A549 (cell line): Measurements from ENCODE around the gene PPM1M. TPM values are rescaled to one million over a fixed set of nuclear protein-coding genes. Genes with fewer than 3 reads are reported as not detected.

Experiments
- ATAC-seq, 2 experiments: fragments of 200-7000 bp in 1 of 2; fragments of >200 bp in 1 of 2; cut with Nextera tagmentation in 1 of 2; cut with Tn5 transposase in 1 of 2; 3 replicates each; pipeline versions ENCODE4 v1.8.0 to v1.9.1; 2018 to 2020; ENCODE audit warnings: mild to moderate bottlenecking in 1 of 2, moderate library complexity in 1 of 2
- CTCF ChIA-PET: fragments of 300-600 bp; sonication (Branson Sonifier 250); formaldehyde crosslinking; extraction: SDS; loops from one replicate; lab custom pipeline; 2021; ENCODE audit warnings: antibody characterized with exemption, inconsistent platforms; lab: Yijun Ruan, JAX
- POLR2A ChIA-PET: fragments of 350-600 bp; formaldehyde crosslinking; extraction: SDS; loops from one replicate; lab custom pipeline; 2021; ENCODE audit warnings: antibody characterized with exemption, inconsistent platforms; lab: Yijun Ruan, JAX
- DNase-seq, 2 experiments: peaks; one replicate each; pipeline versions ENCODE4 v3.0.0 to v3.0.0-alpha.2; 2011 to 2016; ENCODE audit warnings: low read depth in 1 of 2, low spot score in 1 of 2
- FAIRE-seq: peaks from 2 replicates; lab custom pipeline; 2011; peaks lifted over from hg19 to GRCh38; lab: Jason Lieb, UNC
- H3K27ac ChIP-seq, 2 experiments: fragments of >200 bp; sonication (Bioruptor Twin); formaldehyde crosslinking; 3 replicates each; pipeline ENCODE4 v1.5.1; 2016 to 2017
- H3K4me1 ChIP-seq: fragments of >200 bp; sonication (Bioruptor Twin); formaldehyde crosslinking; 3 replicates; pipeline ENCODE4 v1.6.1; 2016
- H3K4me2 ChIP-seq: fragments of >200 bp; sonication (Bioruptor Twin); formaldehyde crosslinking; 3 replicates; pipeline ENCODE4 v1.6.1; 2016
- H3K4me3 ChIP-seq: fragments of >200 bp; sonication (Bioruptor Twin); formaldehyde crosslinking; 3 replicates; pipeline ENCODE4 v1.5.1; 2016
- H3K9me3 ChIP-seq: fragments of >200 bp; sonication (Bioruptor Twin); formaldehyde crosslinking; 3 replicates; pipeline ENCODE4 v1.6.1; 2016
- CEBPB ChIP-seq, 2 experiments: fragments of >200 bp in 1 of 2; sonication (Bioruptor Twin) in 1 of 2; formaldehyde crosslinking in 1 of 2; IDR thresholded peaks; 2 replicates each; pipeline ENCODE4 v1.6.1; 2012 to 2016
- CHD4 ChIP-seq: fragments of 200-600 bp; sonication (generic); IDR thresholded peaks from 2 replicates; pipeline ENCODE4 v1.6.1; 2016; ENCODE audit warnings: antibody characterized with exemption, mild to moderate bottlenecking, borderline replicate concordance
- CTCF ChIP-seq: fragments of >200 bp; sonication (Bioruptor Twin); formaldehyde crosslinking; IDR thresholded peaks from 3 replicates; pipeline ENCODE4 v1.5.1; 2016
- EHMT2 ChIP-seq: fragments of 200-600 bp; sonication (generic); IDR thresholded peaks from 2 replicates; pipeline ENCODE4 v1.6.1; 2016; ENCODE audit warnings: antibody characterized with exemption, low read depth, mild to moderate bottlenecking, moderate library complexity
- ESRRA ChIP-seq: fragments of 150-350 bp; IDR thresholded peaks from 2 replicates; pipeline ENCODE4 v1.6.1; 2014; ENCODE audit warnings: mild to moderate bottlenecking, low read length, borderline replicate concordance
- FOSL2 ChIP-seq, 2 experiments: fragments of 450-650 bp in 1 of 2; fragments of >200 bp in 1 of 2; sonication (Bioruptor Twin) in 1 of 2; formaldehyde crosslinking; IDR thresholded peaks; 2 replicates each; pipeline versions ENCODE4 v1.5.0 to v1.6.1; 2016 to 2020; ENCODE audit warnings: mild to moderate bottlenecking in 1 of 2, moderate library complexity in 1 of 2
- HDAC2 ChIP-seq: fragments of 200-600 bp; sonication (generic); IDR thresholded peaks from 2 replicates; pipeline ENCODE4 v1.6.1; 2016
- HES2 ChIP-seq: fragments of >200 bp; sonication (Bioruptor Twin); formaldehyde crosslinking; IDR thresholded peaks from 2 replicates; pipeline ENCODE4 v1.6.1; 2016
- HOXA7 ChIP-seq: fragments of 250-450 bp; sonication (Bioruptor Pico); IDR thresholded peaks from 2 replicates; pipeline ENCODE4 v1.5.0; 2020; ENCODE audit warnings: mild to moderate bottlenecking, moderate library complexity
- HOXB13 ChIP-seq: fragments of 250-450 bp; sonication (Bioruptor Pico); IDR thresholded peaks from 2 replicates; pipeline ENCODE4 v1.5.0; 2020; ENCODE audit warnings: low read depth, mild to moderate bottlenecking, moderate library complexity
- HOXB5 ChIP-seq: fragments of 250-450 bp; sonication (Bioruptor Pico); IDR thresholded peaks from 2 replicates; pipeline ENCODE4 v1.5.0; 2020; ENCODE audit warnings: mild to moderate bottlenecking, moderate library complexity
- JUN ChIP-seq, 2 experiments: fragments of >200 bp; sonication (Bioruptor Twin); formaldehyde crosslinking; IDR thresholded peaks; 2 replicates in 1 of 2; 3 replicates in 1 of 2; pipeline ENCODE4 v1.6.1; 2016 to 2017
- MYC ChIP-seq: IDR thresholded peaks from 2 replicates; pipeline ENCODE4 v1.6.1; 2012; ENCODE audit warnings: mild to moderate bottlenecking, inconsistent platforms, low read length, improper control_type of control experiment, borderline replicate concordance
- NPAS2 ChIP-seq: fragments of 250-450 bp; sonication (Bioruptor Pico); IDR thresholded peaks from 2 replicates; pipeline ENCODE4 v1.8.0; 2022; ENCODE audit warnings: mild to moderate bottlenecking, moderate library complexity, borderline replicate concordance
- POLR2AphosphoS2 ChIP-seq: conservative IDR thresholded peaks from 2 replicates; pipeline ENCODE4 v1.6.1; 2012; ENCODE audit warnings: low read length, improper control_type of control experiment, inconsistent platforms
- RAD21 ChIP-seq, 2 experiments: fragments of >200 bp in 1 of 2; sonication (Bioruptor Twin) in 1 of 2; formaldehyde crosslinking in 1 of 2; IDR thresholded peaks in 1 of 2; conservative IDR thresholded peaks in 1 of 2; 2 replicates in 1 of 2; 3 replicates in 1 of 2; pipeline ENCODE4 v1.6.1; 2012 to 2018; ENCODE audit warnings: inconsistent platforms in 1 of 2
- SMC3 ChIP-seq: fragments of >200 bp; sonication (Bioruptor Twin); formaldehyde crosslinking; IDR thresholded peaks from 3 replicates; pipeline ENCODE4 v1.6.1; 2018; ENCODE audit warnings: inconsistent platforms
- WGBS: methylation state at CpG from one replicate; pipeline ENCODE4 v1.1.6; 2017; ENCODE audit errors: missing lambda C conversion rate; 5-methylcytosine and 5-hydroxymethylcytosine counted together
- polyA plus RNA-seq, 4 experiments: library from polyadenylated mRNA; depleted of rRNA in 3 of 4; stranded (reverse); fragments of >200 nt; fragmentation: RNase III in 1 of 4; extraction: RNeasy Plus Mini Kit Qiagen cat#74134 plus additional on column Dnase treatment in 1 of 4; gene quantifications; 2 replicates in 3 of 4; 3 replicates in 1 of 4; pipeline ENCODE4 v1.2.3, GENCODE V29; 2011 to 2017

Gene PPM1M
- polyA plus RNA-seq, 2 of the 4 experiments (the other 2 are of a cell fraction) = 5.9 to 6.3 TPM

DNA sequence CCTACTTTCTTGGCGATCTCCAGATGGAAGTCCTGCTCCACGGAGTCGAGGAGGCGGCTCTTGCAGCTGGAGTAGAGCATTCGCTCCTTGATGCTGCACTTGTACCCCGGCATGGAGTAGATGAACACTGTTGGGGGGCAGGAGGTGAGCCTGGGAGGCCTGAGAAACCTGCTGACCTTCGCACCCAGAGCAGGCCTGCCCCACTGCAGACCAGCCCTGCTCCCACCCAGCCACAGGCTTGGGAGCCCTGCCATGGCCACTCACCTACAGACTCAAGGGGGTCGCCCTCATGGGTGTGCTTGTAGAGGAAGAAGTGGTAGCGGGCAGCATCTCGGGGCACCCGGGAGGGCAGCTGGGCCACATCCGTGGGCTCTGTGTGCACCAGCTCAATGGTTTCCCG lies 15.9 kb upstream of the PPM1M start (continued):
- TF ChIP-seq FOSL2 (IDR thresholded peaks at IDR 0.05) = no peak
- TF ChIP-seq FOSL2 (CRISPR knock-in tag; IDR thresholded peaks at IDR 0.05) = no peak

DNA sequence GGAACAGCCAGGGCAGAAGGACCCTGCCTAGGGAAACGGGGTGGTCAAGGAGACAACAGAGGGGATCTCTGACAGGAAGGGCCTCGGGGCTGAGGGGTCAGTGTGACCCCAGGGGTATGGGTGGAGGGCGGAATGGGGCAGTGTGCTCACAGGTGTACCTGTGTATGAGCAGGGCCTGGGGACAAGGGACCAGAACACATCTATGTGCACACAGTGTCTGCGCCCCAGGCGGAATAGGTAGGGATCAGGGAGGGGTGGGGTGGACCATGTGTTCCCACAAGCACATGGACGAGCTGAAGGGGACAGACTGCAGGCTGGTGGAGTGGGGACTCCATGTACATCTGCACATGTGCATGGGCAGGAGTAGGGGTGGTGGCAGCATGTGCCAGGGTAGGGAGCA lies 15.1 kb upstream of the PPM1M start:
- FAIRE-seq (no peak), DNase-seq (no peak), ATAC-seq (no peak)
- Histone ChIP-seq H3K27ac (no peak overlapping the region), H3K4me3 (no peak overlapping the region), H3K4me2 (no peak overlapping the region), H3K4me1 (no peaks in the 10 kb centered on the region), H3K9me3 (no peaks in the 10 kb centered on the region)
- ChIA-PET CTCF (interaction anchor here (0.9 to 11.4 kb wide), 13 partner anchors 9 to 218 kb away, joined by 3 to 198 read pairs (median 9); partner anchors contain the start of genes PPM1M, TLR9 and WDR82), POLR2A (no interaction called here)
- TF ChIP-seq CHD4 (no peak), POLR2AphosphoS2 (no peak)
- 98% methylated on average over 6 of the region's 6 CpGs for WGBS

GRCh38 chr3:52230889-52231499 lies 14.6 kb upstream of the PPM1M start:
- Histone ChIP-seq H3K4me2 (no peak overlapping the region), H3K4me1 (no peaks in the 10 kb centered on the region; the same call in 2 of the 3 replicates), H3K27ac (no peak overlapping the region), H3K9me3 (no peaks in the 10 kb centered on the region), H3K4me3 (no peak overlapping the region)
- no peak for ATAC-seq
- DNase-seq = no peak
- CTCF ChIA-PET = interaction anchor here (0.5 to 11.4 kb wide), 30 partner anchors 9 to 219 kb away, joined by 3 to 198 read pairs (median 4); partner anchors contain the start of genes PPM1M, TLR9 and WDR82
- TF ChIP-seq JUN (IDR thresholded peaks at IDR 0.05) (no peak), POLR2AphosphoS2 (no peak), HOXB13 (CRISPR knock-in tag) (no peak), HOXB5 (CRISPR knock-in tag) (no peak), EHMT2 (no peak), ESRRA (no peak)
- 83% methylated on average over 7 of the region's 16 CpGs for WGBS
- POLR2A ChIA-PET = no interaction called here
- FAIRE-seq = no peak

DNA sequence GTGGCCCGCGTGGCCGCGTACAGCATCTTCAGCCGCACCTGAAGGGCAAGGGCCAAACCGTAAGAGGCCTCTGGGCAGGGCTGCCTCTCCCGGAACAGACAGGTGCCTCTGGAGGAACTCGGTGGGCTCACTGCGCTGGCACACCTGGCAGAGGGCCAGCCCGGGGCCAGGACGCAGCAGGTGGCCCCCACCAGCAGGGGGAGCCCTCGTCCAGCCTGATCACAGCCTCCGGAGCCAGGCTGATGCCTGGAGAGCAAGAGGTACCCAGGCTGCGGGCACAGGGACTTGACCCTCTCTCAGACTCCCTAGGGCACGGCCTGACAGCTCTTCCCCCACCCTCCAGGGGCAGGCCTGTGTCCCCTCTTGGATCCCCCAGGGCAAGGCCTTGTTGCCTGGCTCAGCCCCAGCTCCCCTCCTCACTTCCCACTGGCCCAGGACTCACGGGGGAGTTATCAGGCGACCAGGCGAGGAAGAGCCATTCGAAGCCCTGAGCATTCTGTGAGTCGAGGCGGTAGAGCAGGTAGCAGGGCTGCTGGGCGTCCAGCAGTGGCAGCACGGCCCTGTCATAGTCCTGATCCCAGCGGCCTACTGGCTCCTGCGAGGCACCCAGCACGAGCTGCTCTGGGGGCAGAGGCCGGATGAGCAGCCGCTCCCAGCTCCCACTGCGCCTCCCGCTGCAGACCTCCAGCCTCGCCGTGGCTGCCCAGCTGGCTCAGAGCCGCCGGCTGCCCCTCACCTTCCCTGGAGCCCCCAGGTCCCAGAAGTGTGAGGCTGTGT lies 13.9 kb upstream of the PPM1M start:
- ChIA-PET CTCF (interaction anchor here (0.5 to 11.4 kb wide), 35 partner anchors 9 to 255 kb away, joined by 3 to 198 read pairs (median 4); partner anchors contain the start of genes PPM1M, TLR9 and WDR82), POLR2A (no interaction called here)
- WGBS = 77% methylated on average over 7 of the region's 34 CpGs
- no peak overlapping the region for H3K27ac ChIP-seq
- DNase-seq (peak; percentile 40 to 62), FAIRE-seq (no peak), ATAC-seq (peak; percentile 61 to 85; a peak in 5 of 6 replicates)
- no peak overlapping the region for H3K4me2 ChIP-seq
- no peaks in the 10 kb centered on the region for H3K9me3 ChIP-seq
- H3K4me1 ChIP-seq = peaks cover 6% of the 10 kb centered on the region
- TF ChIP-seq HES2 (no peak), CEBPB (IDR thresholded peaks at IDR 0.05) (no peak), MYC (no peak), CTCF (peak; percentile 70), HOXA7 (CRISPR knock-in tag) (no peak), NPAS2 (CRISPR knock-in tag) (no peak), SMC3 (peak; percentile 61; the same call in 2 of the 3 replicates), HDAC2 (no peak), RAD21 (conservative IDR thresholded peaks at IDR 0.05 in 1 of 2, IDR thresholded peaks at IDR 0.05 in 1 of 2) (peak; percentile 59 to 63; a peak in 4 of 5 replicates)
- H3K4me3 ChIP-seq = no peak overlapping the region
